Naive B cell (primary cell): Measurements from ENCODE around the gene TUBA1C. TPM values are rescaled to one million over a fixed set of nuclear protein-coding genes. Genes with fewer than 3 reads are reported as not detected.
"Not testable (repeated sequence)": the region's sequence is repeated elsewhere in the genome, so short reads cannot be mapped to it uniquely, and the experiment has no call there.

Experiments used
- ATAC-seq, 2 donors: fragments of 150-1000 bp; cut with Tn5 transposase; 2 replicates each; pipeline ENCODE4 v1.10.0; 2021; ENCODE audit warnings: low read depth in 2 of 2, mild to moderate bottlenecking in 2 of 2, moderate library complexity in 2 of 2
- DNase-seq: peaks from one replicate; pipeline ENCODE4 v3.0.0; 2022
- H3K27ac Mint-ChIP-seq, 6 donors: one replicate each; pipeline ENCODE4 v1.8.0; 2020 to 2022; ENCODE audit warnings: mild to moderate bottlenecking in 6 of 6, mixed read lengths in 6 of 6, moderate library complexity in 5 of 6, inconsistent platforms in 2 of 6
- H3K27me3 Mint-ChIP-seq, 3 donors: one replicate each; pipeline ENCODE4 v1.8.0; 2021 to 2022; ENCODE audit warnings: mixed read lengths in 3 of 3, mild to moderate bottlenecking in 1 of 3
- H3K36me3 Mint-ChIP-seq, 2 donors: one replicate each; pipeline ENCODE4 v1.8.0; 2020 to 2022; ENCODE audit warnings: mixed read lengths in 2 of 2, inconsistent platforms in 1 of 2, mild to moderate bottlenecking in 1 of 2
- H3K4me1 Mint-ChIP-seq, 3 donors: one replicate each; pipeline ENCODE4 v1.8.0; 2020 to 2022; ENCODE audit warnings: mixed read lengths in 3 of 3, inconsistent platforms in 1 of 3, mild to moderate bottlenecking in 1 of 3, moderate library complexity in 1 of 3
- H3K4me3 Mint-ChIP-seq, 8 donors: one replicate each; pipeline ENCODE4 v1.8.0; 2020 to 2022; ENCODE audit warnings: mild to moderate bottlenecking in 8 of 8, mixed read lengths in 8 of 8, moderate library complexity in 8 of 8, inconsistent platforms in 2 of 8
- H3K9me3 Mint-ChIP-seq, 7 donors: one replicate each; pipeline ENCODE4 v1.8.0; 2020 to 2022; ENCODE audit warnings: mixed read lengths in 7 of 7, mild to moderate bottlenecking in 5 of 7, inconsistent platforms in 2 of 7, moderate library complexity in 1 of 7
- polyA plus RNA-seq, 6 donors: library from polyadenylated mRNA; unstranded; fragments of 300-500 nt; fragmentation: Illumina TruSeq; gene quantifications; one replicate each; pipeline ENCODE4 v1.2.3, GENCODE V29; 2021; ENCODE audit warnings: low read depth in 6 of 6

Gene TUBA1C
- polyA plus RNA-seq, 6 donors from 2014 or later: 17.0 to 38.9 (median 31.9) TPM

DNA sequence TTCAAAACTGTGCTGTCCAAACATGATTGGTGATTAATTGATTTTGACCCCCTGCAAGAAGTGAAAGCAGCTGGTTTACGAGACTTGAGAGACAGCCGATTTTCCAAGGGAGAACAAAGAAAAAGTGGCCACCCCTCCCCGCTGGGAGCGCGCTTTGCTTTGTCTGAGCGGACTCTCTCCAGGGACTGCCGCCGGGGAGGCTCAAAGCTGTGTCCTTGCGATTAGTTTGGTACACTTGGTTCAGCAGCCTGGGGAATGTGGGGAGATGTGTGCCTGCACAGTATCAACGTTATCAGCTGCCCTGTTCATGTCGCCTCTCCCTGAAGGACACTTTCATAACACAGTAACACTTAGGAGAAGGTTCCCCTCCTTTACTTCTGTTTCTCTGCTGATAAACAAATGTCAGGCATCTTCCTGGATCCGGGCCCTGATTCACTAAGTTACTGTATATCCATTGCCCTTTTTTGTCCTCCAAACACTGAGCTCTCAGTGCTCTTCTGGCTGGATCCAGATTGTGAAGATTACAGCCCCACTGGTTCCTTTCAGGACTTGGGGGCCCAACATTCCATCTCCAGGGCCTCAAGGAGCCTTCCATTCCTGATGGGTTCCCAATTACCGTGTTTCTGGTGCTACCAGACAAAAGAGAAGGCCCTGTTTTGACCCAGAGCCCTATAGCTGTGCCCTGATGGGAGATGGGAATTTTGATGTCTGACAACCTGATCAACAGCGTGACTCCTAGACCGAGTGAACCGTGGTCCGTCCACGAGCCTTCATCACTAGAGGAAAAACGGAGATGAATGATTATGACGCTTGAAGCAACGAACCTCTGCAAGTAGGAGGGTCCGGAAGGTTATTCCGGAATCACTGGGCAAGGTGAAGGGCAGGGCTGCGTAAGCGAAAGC, 31.7 kb upstream of the TUBA1C start:
- Mint-ChIP-seq H3K27ac (peak overlapping the region; percentile 75 to 96 (median 87)), H3K4me1 (peaks cover 8 to 17% (median 15%) of the 10 kb centered on the region in 3 donors), H3K27me3 (peaks cover 0 to 10% (median 4%) of the 10 kb centered on the region in 3 donors), H3K4me3 (peak overlapping the region; percentile 85 to 95 (median 93)), H3K36me3 (no peaks in the 10 kb centered on the region), H3K9me3 (no peaks in the 10 kb centered on the region)
- DNase-seq (no peak), ATAC-seq (no peak)

DNA sequence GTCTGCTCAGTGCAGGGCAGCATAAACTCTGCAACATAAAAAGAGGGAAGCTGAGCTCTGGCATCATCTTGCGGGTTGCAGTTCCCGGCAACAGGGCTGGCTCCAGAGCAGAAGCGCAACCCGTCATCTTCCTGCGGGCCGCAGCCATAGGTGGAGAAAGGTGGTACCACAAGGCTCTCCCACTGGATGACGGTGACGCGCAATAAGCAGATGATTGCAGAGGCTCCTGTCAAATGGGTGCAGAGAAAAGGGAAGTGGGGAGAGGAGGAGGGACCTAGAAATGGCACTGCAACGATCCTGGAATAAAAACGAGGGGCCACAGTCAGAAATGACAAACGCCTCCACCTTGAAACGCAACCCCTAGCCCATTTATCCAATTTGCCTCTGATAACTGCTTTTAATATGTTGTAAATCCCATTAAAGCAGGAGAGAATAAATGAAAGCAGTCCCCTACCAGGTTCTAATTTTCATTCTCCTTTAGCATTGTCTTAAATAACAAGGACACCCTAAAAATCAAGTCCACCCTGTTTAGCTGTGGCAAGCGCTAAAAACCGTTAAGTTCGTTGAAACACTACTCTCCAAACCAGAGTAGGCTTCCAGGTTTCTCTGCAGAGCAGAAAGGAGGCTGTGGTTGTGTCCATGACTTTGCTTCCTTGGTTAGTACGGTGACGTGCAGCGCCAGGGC, 30.9 kb upstream of the TUBA1C start:
- peaks cover 0 to 10% (median 4%) of the 10 kb centered on the region in 3 donors for H3K27me3 Mint-ChIP-seq
- H3K4me3 Mint-ChIP-seq: peak overlapping the region; percentile 85 to 95 (median 93)
- H3K9me3 Mint-ChIP-seq: no peaks in the 10 kb centered on the region
- peak; percentile 55 for DNase-seq
- H3K36me3 Mint-ChIP-seq: no peaks in the 10 kb centered on the region
- peak; percentile 45 to 52 for ATAC-seq
- peak overlapping the region; percentile 75 to 96 (median 87) for H3K27ac Mint-ChIP-seq
- H3K4me1 Mint-ChIP-seq: peaks cover 8 to 17% (median 15%) of the 10 kb centered on the region in 3 donors

DNA sequence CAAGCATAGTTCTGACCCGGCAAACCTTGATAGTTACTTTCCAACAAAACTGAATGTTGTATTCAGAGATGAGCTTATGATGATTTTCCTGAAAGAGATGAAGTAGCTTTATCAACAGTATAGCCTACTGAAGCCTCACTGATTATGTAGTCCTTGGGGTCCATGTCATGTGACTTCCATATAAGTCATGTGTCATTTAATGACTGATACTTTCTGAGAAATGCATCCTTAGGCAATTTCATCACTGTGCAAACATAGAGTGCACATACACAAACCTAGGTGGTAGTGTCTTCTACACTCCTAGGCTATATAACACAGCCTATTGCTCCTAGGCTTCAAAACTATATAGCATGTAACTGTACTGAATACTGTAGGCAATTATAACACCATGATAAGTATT, 28.5 kb upstream of the TUBA1C start:
- H3K9me3 Mint-ChIP-seq: no peaks in the 10 kb centered on the region
- no peak for DNase-seq
- no peak overlapping the region for H3K27ac Mint-ChIP-seq
- H3K4me1 Mint-ChIP-seq: peaks cover 8 to 17% (median 15%) of the 10 kb centered on the region in 3 donors
- ATAC-seq: no peak
- H3K36me3 Mint-ChIP-seq: no peaks in the 10 kb centered on the region
- peaks cover 0 to 10% (median 4%) of the 10 kb centered on the region in 3 donors for H3K27me3 Mint-ChIP-seq
- peak overlapping the region in 1 of 8 donors; percentile 53 for H3K4me3 Mint-ChIP-seq

- ATAC-seq (no peak), DNase-seq (no peak)
- no peak overlapping the region for H3K27ac Mint-ChIP-seq
- H3K4me3 Mint-ChIP-seq: no peak overlapping the region
- no peaks in the 10 kb centered on the region for H3K36me3 Mint-ChIP-seq
- no peaks in the 10 kb centered on the region for H3K27me3 Mint-ChIP-seq
- no peaks in the 10 kb centered on the region for H3K4me1 Mint-ChIP-seq
- no peaks in the 10 kb centered on the region for H3K9me3 Mint-ChIP-seq
Observed at GRCh38 chr12:49243631-49244030, 21.3 kb upstream of the TUBA1C start.

- H3K9me3 Mint-ChIP-seq: no peaks in the 10 kb centered on the region
Observed at GRCh38 chr12:49244176-49244575, 20.7 kb upstream of the TUBA1C start.

GRCh38 chr12:49251357-49251756, 13.5 kb upstream of the TUBA1C start:
- Mint-ChIP-seq H3K36me3 (no peaks in the 10 kb centered on the region), H3K27me3 (no peaks in the 10 kb centered on the region), H3K27ac (no peak overlapping the region), H3K9me3 (no peaks in the 10 kb centered on the region), H3K4me3 (no peak overlapping the region), H3K4me1 (no peaks in the 10 kb centered on the region)
- DNase-seq: no peak
- ATAC-seq: no peak

More at GRCh38 chr12:49244176-49244575, 20.7 kb upstream of the TUBA1C start:
- Mint-ChIP-seq H3K27me3 (no peaks in the 10 kb centered on the region), H3K4me3 (no peak overlapping the region), H3K36me3 (no peaks in the 10 kb centered on the region), H3K4me1 (no peaks in the 10 kb centered on the region), H3K27ac (no peak overlapping the region)
- no peak for ATAC-seq
- DNase-seq: no peak

DNA sequence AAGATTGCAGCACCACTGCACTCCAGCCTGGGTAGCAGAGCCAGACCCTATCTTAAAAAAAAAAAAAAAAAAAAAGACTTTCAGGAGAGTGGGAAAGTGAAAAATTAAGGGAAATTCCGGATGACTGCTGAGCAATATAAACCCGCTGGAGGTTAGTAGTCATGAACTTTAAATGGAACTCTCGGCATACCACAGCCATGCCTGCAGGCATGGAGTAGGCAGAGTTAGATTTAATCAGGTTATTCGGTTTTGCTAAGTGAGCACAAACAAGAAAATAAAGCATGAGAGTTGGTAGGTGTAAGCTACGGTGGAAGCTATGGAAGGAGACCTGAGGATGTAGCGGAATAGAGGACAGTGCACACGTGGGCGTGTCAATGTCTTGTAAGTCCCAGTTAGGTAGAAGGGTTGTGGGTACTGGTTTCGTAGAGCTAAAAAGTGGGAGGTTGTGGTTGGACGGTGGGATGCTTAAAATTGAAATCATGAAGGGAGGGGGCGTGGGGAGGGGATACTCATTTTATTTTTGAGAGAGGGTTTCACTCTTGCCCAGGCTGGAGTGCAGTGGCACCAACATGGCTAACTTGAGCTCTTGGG, 11.8 kb upstream of the TUBA1C start:
- H3K27me3 Mint-ChIP-seq: no peaks in the 10 kb centered on the region
- no peaks in the 10 kb centered on the region for H3K9me3 Mint-ChIP-seq
- no peak overlapping the region for H3K4me3 Mint-ChIP-seq
- peaks cover 0 to 4% (median 3%) of the 10 kb centered on the region in 3 donors for H3K4me1 Mint-ChIP-seq
- DNase-seq (no peak), ATAC-seq (no peak)
- H3K36me3 Mint-ChIP-seq: no peaks in the 10 kb centered on the region
- peak overlapping the region in 1 of 6 donors; percentile 64 for H3K27ac Mint-ChIP-seq

- H3K4me1 Mint-ChIP-seq, H3K36me3 Mint-ChIP-seq, H3K27me3 Mint-ChIP-seq, H3K4me3 Mint-ChIP-seq, H3K9me3 Mint-ChIP-seq, ATAC-seq, DNase-seq: not testable (repeated sequence)
- H3K27ac Mint-ChIP-seq: peak overlapping the region in 1 of 6 donors; percentile 51
Observed at GRCh38 chr12:49255456-49255855, 9.4 kb upstream of the TUBA1C start.

DNA sequence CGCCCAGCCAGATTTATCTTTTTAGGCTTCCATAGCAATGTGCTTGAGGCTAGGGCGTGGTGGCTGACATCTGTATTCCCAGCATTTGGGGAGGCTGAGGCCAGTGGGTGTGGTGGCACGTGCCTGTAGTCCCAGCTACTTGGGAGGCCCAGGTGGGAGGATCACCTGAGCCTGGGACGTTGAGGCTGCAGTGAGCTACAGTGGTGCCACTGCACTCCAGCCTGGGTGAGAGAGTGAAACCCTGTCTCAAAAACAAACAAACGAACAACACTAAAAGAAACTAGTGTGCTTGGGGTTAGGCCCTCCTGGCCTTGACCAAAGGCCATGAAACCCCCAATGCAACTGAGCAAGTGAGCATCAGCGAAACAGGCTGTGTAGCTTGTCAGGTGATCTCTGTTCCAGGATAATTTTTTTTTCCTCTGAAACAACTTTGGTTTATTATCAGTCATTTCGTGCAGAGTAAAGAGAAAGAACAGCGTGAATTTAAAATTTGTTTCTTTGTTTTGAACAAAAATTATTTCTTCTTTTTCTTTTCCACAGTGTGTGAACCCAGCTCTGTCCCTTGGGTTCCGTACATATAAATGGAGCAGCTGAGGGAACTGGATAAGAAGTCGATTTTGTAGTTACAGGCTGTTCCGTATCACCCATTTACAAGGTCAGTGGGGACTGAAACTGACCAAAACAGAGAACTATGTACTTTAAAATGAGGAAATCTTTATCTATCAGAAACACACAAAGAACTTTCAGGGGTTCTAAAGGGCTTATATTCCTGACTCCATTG, 8.8 kb upstream of the TUBA1C start:
- Mint-ChIP-seq H3K4me3 (no peak overlapping the region), H3K27ac (peak overlapping the region in 1 of 6 donors; percentile 51)

DNA sequence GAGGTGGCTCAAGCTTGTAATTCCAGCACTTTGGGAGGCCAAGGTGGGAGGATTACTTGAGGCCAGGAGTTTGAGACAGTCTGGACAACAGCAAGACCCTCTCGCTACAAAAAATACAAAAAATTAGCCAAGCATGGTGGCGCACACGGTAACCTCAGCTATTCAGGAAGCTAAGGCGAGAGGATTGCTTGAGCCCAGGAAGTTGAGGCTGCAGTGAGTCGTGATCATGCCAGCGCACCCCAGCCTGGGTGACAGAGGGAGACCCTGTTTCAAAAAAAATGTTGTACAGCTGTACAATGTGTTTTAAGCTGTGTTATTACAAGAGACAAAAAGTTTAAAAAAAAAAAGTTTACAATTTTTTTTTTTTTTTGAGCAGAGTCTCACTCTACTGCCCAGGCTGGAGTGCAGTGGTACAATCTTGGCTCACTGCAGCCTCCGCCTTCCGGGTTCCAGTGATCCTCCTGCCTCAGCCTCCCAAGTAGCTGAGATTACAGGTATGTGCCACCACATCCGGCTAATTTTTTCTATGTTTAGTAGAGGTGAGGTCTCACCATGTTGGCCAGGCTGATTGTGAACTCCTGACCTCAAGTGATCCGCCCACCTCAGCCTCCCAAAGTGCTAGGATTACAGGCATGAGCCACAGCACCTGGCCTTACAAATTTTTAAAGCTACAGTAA, 7.2 kb upstream of the TUBA1C start:
- H3K27ac Mint-ChIP-seq, ATAC-seq, H3K36me3 Mint-ChIP-seq, H3K27me3 Mint-ChIP-seq, H3K4me3 Mint-ChIP-seq, H3K9me3 Mint-ChIP-seq, H3K4me1 Mint-ChIP-seq, DNase-seq: not testable (repeated sequence)

More for the DNA sequence above, 8.8 kb upstream of the TUBA1C start:
- no peaks in the 10 kb centered on the region for H3K9me3 Mint-ChIP-seq
- H3K36me3 Mint-ChIP-seq: no peaks in the 10 kb centered on the region
- DNase-seq (no peak), ATAC-seq (no peak)
- H3K27me3 Mint-ChIP-seq: no peaks in the 10 kb centered on the region
- peaks cover 0 to 4% (median 3%) of the 10 kb centered on the region in 3 donors for H3K4me1 Mint-ChIP-seq

DNA sequence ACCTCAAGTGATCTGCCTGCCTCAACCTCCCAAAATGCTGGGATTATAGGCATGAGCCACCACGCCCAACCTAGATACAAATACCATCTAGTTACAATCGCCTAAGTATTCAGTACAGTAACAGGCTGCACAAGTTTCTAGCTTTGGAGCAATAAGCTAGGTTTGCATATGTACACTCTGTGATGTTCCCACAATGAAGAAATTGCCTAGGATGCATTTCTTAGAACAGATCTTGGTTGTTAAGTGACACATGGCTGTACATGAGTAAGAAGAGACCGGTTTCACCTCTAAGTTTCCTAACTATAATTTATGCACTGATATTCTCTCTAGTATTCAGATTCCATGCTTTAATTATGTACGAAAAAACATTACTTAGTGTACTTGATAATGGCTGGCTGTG, 5.4 kb upstream of the TUBA1C start:
- H3K9me3 Mint-ChIP-seq: no peaks in the 10 kb centered on the region

GRCh38 chr12:49260166-49260565, 4.7 kb upstream of the TUBA1C start:
- no peak for ATAC-seq
- DNase-seq: no peak
- Mint-ChIP-seq H3K27me3 (no peaks in the 10 kb centered on the region), H3K36me3 (no peaks in the 10 kb centered on the region), H3K4me1 (peaks cover 7 to 14% (median 10%) of the 10 kb centered on the region in 3 donors), H3K9me3 (no peaks in the 10 kb centered on the region), H3K4me3 (peak overlapping the region in 1 of 8 donors; percentile 69), H3K27ac (peak overlapping the region in 1 of 6 donors; percentile 5)

More for the DNA sequence above, 5.4 kb upstream of the TUBA1C start:
- no peak overlapping the region for H3K4me3 Mint-ChIP-seq
- no peaks in the 10 kb centered on the region for H3K27me3 Mint-ChIP-seq
- no peaks in the 10 kb centered on the region for H3K36me3 Mint-ChIP-seq
- ATAC-seq (no peak), DNase-seq (no peak)
- no peak overlapping the region for H3K27ac Mint-ChIP-seq
- H3K4me1 Mint-ChIP-seq: peaks cover 7 to 12% (median 10%) of the 10 kb centered on the region in 3 donors
